Measurements from ENCODE around the gene CNR2. TPM values are rescaled to one million over a fixed set of nuclear protein-coding genes. Genes with fewer than 3 reads are reported as not detected.
"Not testable (repeated sequence)": the region's sequence is repeated elsewhere in the genome, so short reads cannot be mapped to it uniquely, and the experiment has no call there.

The CNR2 gene
- total and polyA plus RNA-seq, 2 of the 4 experiments (the other 2 are of a cell fraction): not detected

- no peak overlapping the region for H3K4me3 ChIP-seq (ENCODE audit: insufficient read depth, low read depth, low read length)
- no peak overlapping the region for H2BK15ac ChIP-seq (ENCODE audit: low read depth, low read length)
- no peaks in the 10 kb centered on the region for H3K36me3 ChIP-seq (ENCODE audit: control insufficient read depth, insufficient read depth, low read length)
- H3K23ac ChIP-seq (ENCODE audit: low read depth, low read length): no peak overlapping the region
- H3K4me2 ChIP-seq (ENCODE audit: low read depth, low read length): no peak overlapping the region
- H3K9ac ChIP-seq (ENCODE audit: low read depth, low read length): no peak overlapping the region
- H2BK5ac ChIP-seq (ENCODE audit: low read depth, low read length, poor library complexity, severe bottlenecking): no peak overlapping the region
- no peaks in the 10 kb centered on the region for H3K4me1 ChIP-seq (ENCODE audit: control insufficient read depth, insufficient read depth, low read length)
- no peak overlapping the region for H2AK9ac ChIP-seq (replicated peaks; ENCODE audit: low read depth, low read length, poor library complexity)
- no peaks in the 10 kb centered on the region for H4K20me1 ChIP-seq (ENCODE audit: insufficient read depth, low read length)
- no peaks in the 10 kb centered on the region for H3K9me1 ChIP-seq (ENCODE audit: insufficient read depth, low read length)
- no peak overlapping the region for H2BK20ac ChIP-seq (ENCODE audit: low read depth, low read length)
- H4K5ac ChIP-seq (ENCODE audit: low read depth, low read length): no peak overlapping the region
- H3K18ac ChIP-seq (ENCODE audit: low read depth, low read length): no peak overlapping the region
- no peaks in the 10 kb centered on the region for H3K79me1 ChIP-seq (ENCODE audit: low read depth in 1 of 2, low read length in 2 of 2)
- no peak overlapping the region for H2AK5ac ChIP-seq (ENCODE audit: low read depth, low read length)
- no peak overlapping the region for H2AFZ ChIP-seq (replicated peaks; ENCODE audit: low read length, poor library complexity)
- H3K4ac ChIP-seq (ENCODE audit: low read depth, low read length): no peak overlapping the region
- no peak overlapping the region for H4K91ac ChIP-seq (ENCODE audit: insufficient read depth, low read depth, low read length)
- no peak overlapping the region for H3K27ac ChIP-seq (ENCODE audit: insufficient read depth, low read length)
- no peak overlapping the region for H3K56ac ChIP-seq (ENCODE audit: extremely low read depth, insufficient read depth, low read length)
- in situ Hi-C loops (cut with MboI; ENCODE audit: low sequenced_read_pairs) (no loop called here), dilution Hi-C loops (cut with HindIII; ENCODE audit: low sequenced_read_pairs, unreplicated experiment) (no loop called here), intact Hi-C loops (cut with micrococcal nuclease) (loop anchor here (5.0 kb wide), 1 partner anchor 82 kb away; no protein-coding TSS in a partner anchor)
- ChIA-PET POLR2A (ENCODE audit: unreplicated experiment) (no interaction called here), CTCF (interaction anchor here (0.9 to 1.3 kb wide), 2 partner anchors 14 to 44 kb away, joined by 4 read pairs; partner anchors contain the start of gene FUCA1)
- no peaks in the 10 kb centered on the region for H3K9me3 ChIP-seq (ENCODE audit: control insufficient read depth, insufficient read depth, low read length)
- no TSS peak for BruUV-seq (replicated peaks)
- ATAC-seq (ENCODE audit: low read depth): no peak
- H4K8ac ChIP-seq (ENCODE audit: low read depth in 2 of 2, low read length in 2 of 2): no peak overlapping the region
- no peak for DNase-seq
- WGBS, 2 experiments (ENCODE audit: extremely low coverage in 2 of 2, insufficient read length in 1 of 2): no CpG with 5 or more reads among the region's 2 CpGs
- no peak overlapping the region for H3K14ac ChIP-seq (replicated peaks; ENCODE audit: low read depth, low read length)
- peaks cover 4% of the 10 kb centered on the region; the same call in 1 of the 2 replicates for H3K27me3 ChIP-seq (ENCODE audit: control insufficient read depth, insufficient read depth, low read length)
- no peak overlapping the region for H2BK120ac ChIP-seq (ENCODE audit: low read depth, low read length)
- TF ChIP-seq MAFK (IDR thresholded peaks at IDR 0.05; ENCODE audit: low read depth, low read length): no peak
- peak; percentile 37; the same call in 1 of the 2 replicates for TF ChIP-seq RAD21 (IDR thresholded peaks at IDR 0.05; ENCODE audit: low read length)
- TF ChIP-seq CTCF (conservative IDR thresholded peaks at IDR 0.05; ENCODE audit: low read depth, low read length): peak; percentile 33
These were observed 58.6 kb downstream of the CNR2 start for GRCh38 chr1:23854568-23854967.

GRCh38 chr1:23853124-23853523 lies 60.0 kb downstream of the CNR2 start:
- ATAC-seq (ENCODE audit: low read depth); POLR2A ChIA-PET (ENCODE audit: unreplicated experiment); H2BK20ac ChIP-seq (ENCODE audit: low read depth, low read length); H4K91ac ChIP-seq (ENCODE audit: insufficient read depth, low read depth, low read length); H3K4me2 ChIP-seq (ENCODE audit: low read depth, low read length); H3K79me1 ChIP-seq (ENCODE audit: low read depth in 1 of 2, low read length in 2 of 2); H2AK9ac ChIP-seq (replicated peaks; ENCODE audit: low read depth, low read length, poor library complexity); H3K36me3 ChIP-seq (ENCODE audit: control insufficient read depth, insufficient read depth, low read length); H4K20me1 ChIP-seq (ENCODE audit: insufficient read depth, low read length); H4K5ac ChIP-seq (ENCODE audit: low read depth, low read length); H3K23ac ChIP-seq (ENCODE audit: low read depth, low read length); H3K4me3 ChIP-seq (ENCODE audit: insufficient read depth, low read depth, low read length); H3K18ac ChIP-seq (ENCODE audit: low read depth, low read length); H3K27me3 ChIP-seq (ENCODE audit: control insufficient read depth, insufficient read depth, low read length); H3K9me1 ChIP-seq (ENCODE audit: insufficient read depth, low read length); in situ Hi-C loops (cut with MboI; ENCODE audit: low sequenced_read_pairs); dilution Hi-C loops (cut with HindIII; ENCODE audit: low sequenced_read_pairs, unreplicated experiment); H2BK5ac ChIP-seq (ENCODE audit: low read depth, low read length, poor library complexity, severe bottlenecking); H3K9me3 ChIP-seq (ENCODE audit: control insufficient read depth, insufficient read depth, low read length); H2AFZ ChIP-seq (replicated peaks; ENCODE audit: low read length, poor library complexity); H3K4me1 ChIP-seq (ENCODE audit: control insufficient read depth, insufficient read depth, low read length); H2AK5ac ChIP-seq (ENCODE audit: low read depth, low read length); H3K56ac ChIP-seq (ENCODE audit: extremely low read depth, insufficient read depth, low read length); H3K27ac ChIP-seq (ENCODE audit: insufficient read depth, low read length); H2BK120ac ChIP-seq (ENCODE audit: low read depth, low read length); H4K8ac ChIP-seq (ENCODE audit: low read depth in 2 of 2, low read length in 2 of 2); H3K9ac ChIP-seq (ENCODE audit: low read depth, low read length); H2BK15ac ChIP-seq (ENCODE audit: low read depth, low read length); BruUV-seq (replicated peaks); CTCF ChIA-PET; H3K4ac ChIP-seq (ENCODE audit: low read depth, low read length); H3K14ac ChIP-seq (replicated peaks; ENCODE audit: low read depth, low read length); DNase-seq: not testable (repeated sequence)
- WGBS, 2 experiments (ENCODE audit: extremely low coverage in 2 of 2, insufficient read length in 1 of 2): no CpG with 5 or more reads among the region's 34 CpGs
- intact Hi-C loops (cut with micrococcal nuclease): loop anchor here (5.0 kb wide), 1 partner anchor 81 kb away; no protein-coding TSS in a partner anchor
